Fibroblast of lung (primary cell): Measurements from ENCODE around the gene CD160. TPM values are rescaled to one million over a fixed set of nuclear protein-coding genes. Genes with fewer than 3 reads are reported as not detected.
"Not testable (repeated sequence)": the region's sequence is repeated elsewhere in the genome, so short reads cannot be mapped to it uniquely, and the experiment has no call there.

ENCODE experiments used
- DNase-seq, 2 donors: peaks; one replicate each; pipeline versions ENCODE4 v3.0.0 to v3.0.0-alpha.2; 2010; ENCODE audit warnings: low read depth in 2 of 2
- H2AFZ ChIP-seq: 2 replicates; pipeline ENCODE4 v1.5.1; 2012; ENCODE audit warnings: low read length, control low read depth, inconsistent platforms
- H3K27ac ChIP-seq: 2 replicates; pipeline ENCODE4 v1.5.1; 2011; ENCODE audit warnings: low read length, control low read depth; ENCODE audit not compliant: insufficient read depth
- H3K27me3 ChIP-seq: 2 replicates; pipeline ENCODE4 v1.5.1; 2011; ENCODE audit warnings: mild to moderate bottlenecking, low read length; ENCODE audit not compliant: control insufficient read depth, insufficient read depth
- H3K36me3 ChIP-seq: 2 replicates; pipeline ENCODE4 v1.5.1; 2011; ENCODE audit warnings: low read length; ENCODE audit not compliant: control insufficient read depth, insufficient read depth
- H3K4me1 ChIP-seq: 2 replicates; pipeline ENCODE4 v1.5.1; 2011; ENCODE audit warnings: low read length; ENCODE audit not compliant: control insufficient read depth, insufficient read depth; ENCODE audit errors: extremely low read depth
- H3K4me2 ChIP-seq: 2 replicates; pipeline ENCODE4 v1.5.1; 2011; ENCODE audit warnings: low read length, control low read depth; ENCODE audit not compliant: insufficient read depth; ENCODE audit errors: extremely low read depth
- H3K4me3 ChIP-seq, 4 experiments: fragments of 200-600 bp in 1 of 4; sonication (generic) in 1 of 4; replicated peaks in 1 of 4; 2 replicates each; pipeline ENCODE4 v1.5.1; 2011 to 2016; ENCODE audit warnings: low read length in 4 of 4, low read depth in 3 of 4, mild to moderate bottlenecking in 3 of 4, control low read depth in 2 of 4, inconsistent platforms in 1 of 4, mixed read lengths in 1 of 4; ENCODE audit not compliant: insufficient read depth in 1 of 4; ENCODE audit errors: control extremely low read depth in 1 of 4
- H3K79me2 ChIP-seq: 2 replicates; pipeline ENCODE4 v1.5.1; 2012; ENCODE audit warnings: mild to moderate bottlenecking, low read length, inconsistent platforms; ENCODE audit not compliant: control insufficient read depth, insufficient read depth
- H3K9ac ChIP-seq: 2 replicates; pipeline ENCODE4 v1.5.1; 2011; ENCODE audit warnings: mild to moderate bottlenecking, low read length, control low read depth; ENCODE audit not compliant: insufficient read depth
- H3K9me3 ChIP-seq: 2 replicates; pipeline ENCODE4 v1.5.1; 2012; ENCODE audit warnings: low read depth, low read length; ENCODE audit not compliant: control insufficient read depth, insufficient read depth
- H4K20me1 ChIP-seq: 2 replicates; pipeline ENCODE4 v1.5.1; 2011; ENCODE audit warnings: low read length; ENCODE audit not compliant: control insufficient read depth, insufficient read depth; ENCODE audit errors: extremely low read depth
- EZH2 ChIP-seq: IDR thresholded peaks from 2 replicates; pipeline ENCODE4 v1.5.1; 2012; ENCODE audit warnings: low read length, control low read depth, mild to moderate bottlenecking; ENCODE audit errors: missing control alignments
- polyA plus RNA-seq, 2 donors: library from polyadenylated mRNA; depleted of rRNA in 1 of 2; stranded (reverse) in 1 of 2; unstranded in 1 of 2; fragments of >200 nt; gene quantifications; 2 replicates each; pipeline ENCODE4 v1.2.1, GENCODE V29; 2011 to 2012; ENCODE audit warnings: missing spikeins in 1 of 2
- total RNA-seq: library from RNA; depleted of rRNA; stranded (reverse); fragments of >200 nt; gene quantifications from 2 replicates; pipeline ENCODE4 v1.2.1, GENCODE V29; 2014
- TF ChIP-seq, protein P1 (sequence below), 2 donors: IDR thresholded peaks in 1 of 2; conservative IDR thresholded peaks in 1 of 2; 1 replicate in 1 of 2; 2 replicates in 1 of 2; pipeline ENCODE4 v1.5.1; 2011 to 2012; ENCODE audit warnings: low read length in 2 of 2, control low read depth in 1 of 2, inconsistent platforms in 1 of 2, low read depth in 1 of 2, mild to moderate bottlenecking in 1 of 2

The CD160 gene
- total and polyA plus RNA-seq, 2 donors (not counting 1 experiment from before 2014, with no cell fraction given) = not detected

DNA sequence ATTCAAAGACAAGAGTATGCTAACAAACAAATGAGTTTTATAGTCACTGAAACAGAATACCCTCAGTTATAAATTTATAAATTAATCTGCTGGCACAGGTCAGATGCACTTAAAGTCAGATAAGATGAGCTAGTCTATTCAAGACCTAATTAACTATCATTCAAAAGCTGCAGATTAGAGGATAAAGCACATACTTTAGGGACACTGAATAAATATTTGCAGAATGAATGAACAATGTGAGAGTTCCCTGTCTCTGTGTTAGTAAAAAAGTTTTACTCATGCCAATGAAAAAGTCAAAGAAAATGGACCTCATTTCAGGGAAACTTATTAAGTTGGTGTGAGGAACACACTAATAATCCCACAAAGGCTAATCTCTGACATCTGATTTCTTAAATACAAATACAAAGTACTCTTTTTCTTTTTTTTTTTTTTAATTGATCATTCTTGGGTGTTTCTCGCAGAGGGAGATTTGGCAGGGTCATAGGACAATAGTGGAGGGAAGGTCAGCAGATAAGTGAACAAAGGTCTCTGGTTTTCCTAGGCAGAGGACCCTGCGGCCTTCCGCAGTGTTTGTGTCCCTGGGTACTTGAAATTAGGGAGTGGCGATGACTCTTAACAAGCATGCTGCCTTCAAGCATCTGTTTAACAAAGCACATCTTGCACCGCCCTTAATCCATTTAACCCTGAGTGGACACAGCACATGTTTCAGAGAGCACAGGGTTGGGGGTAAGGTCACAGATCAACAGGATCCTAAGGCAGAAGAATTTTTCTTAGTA is 46.5 kb downstream of the CD160 start:
- not testable (repeated sequence) for H3K9me3 ChIP-seq, H3K4me3 ChIP-seq, H3K27me3 ChIP-seq, H3K27ac ChIP-seq, H3K4me1 ChIP-seq, H3K9ac ChIP-seq, H3K79me2 ChIP-seq, H4K20me1 ChIP-seq, H3K36me3 ChIP-seq, DNase-seq, H3K4me2 ChIP-seq, H2AFZ ChIP-seq

DNA sequence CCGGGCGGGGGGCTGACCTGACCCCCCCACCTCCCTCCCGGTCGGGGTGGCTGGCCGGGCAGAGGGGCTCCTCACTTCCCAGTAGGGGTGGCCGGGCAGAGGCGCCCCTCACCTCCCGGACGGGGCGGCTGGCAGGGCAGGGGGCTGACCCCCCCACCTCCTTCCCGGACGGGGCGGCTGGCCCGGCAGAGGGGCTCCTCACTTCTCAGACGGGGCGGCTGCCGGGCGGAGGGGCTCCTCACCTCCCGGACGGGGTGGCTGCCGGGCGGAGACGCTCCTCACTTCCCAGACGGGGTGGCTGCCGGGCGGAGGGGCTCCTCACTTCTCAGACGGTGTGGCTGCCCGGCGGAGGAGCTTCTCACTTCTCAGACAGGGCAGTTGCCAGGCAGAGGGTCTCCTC is 47.6 kb downstream of the CD160 start:
- not testable (repeated sequence) for H3K36me3 ChIP-seq, H3K9me3 ChIP-seq, H3K4me2 ChIP-seq, H3K4me3 ChIP-seq, H4K20me1 ChIP-seq, H3K4me1 ChIP-seq, H3K27ac ChIP-seq, H3K9ac ChIP-seq, H2AFZ ChIP-seq, DNase-seq, H3K27me3 ChIP-seq, H3K79me2 ChIP-seq

DNA sequence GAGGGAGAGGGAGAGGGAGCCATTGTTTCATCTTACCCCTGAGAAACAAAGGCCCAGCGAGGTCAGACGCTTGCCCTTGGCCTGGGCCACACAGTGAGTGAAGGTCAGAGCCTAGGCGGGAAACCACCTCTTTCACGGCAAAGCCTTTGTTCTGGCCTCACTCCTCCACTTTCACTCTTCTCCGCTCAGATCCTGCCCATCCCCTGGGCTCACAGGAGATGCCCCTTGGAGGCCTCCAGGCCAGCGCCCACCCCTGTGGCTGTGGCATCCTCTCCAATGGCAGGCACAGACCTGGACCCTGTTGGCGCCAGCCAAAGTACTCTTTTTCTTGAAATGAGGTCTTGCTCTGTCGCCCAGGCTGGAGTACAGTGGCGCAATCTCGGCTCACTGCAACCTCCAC is 48.7 kb downstream of the CD160 start:
- not testable (repeated sequence) for H3K27ac ChIP-seq, H3K4me3 ChIP-seq, H3K79me2 ChIP-seq, H2AFZ ChIP-seq, H3K9ac ChIP-seq, H3K4me2 ChIP-seq, H3K27me3 ChIP-seq, DNase-seq, H3K9me3 ChIP-seq, H4K20me1 ChIP-seq, H3K4me1 ChIP-seq, H3K36me3 ChIP-seq

DNA sequence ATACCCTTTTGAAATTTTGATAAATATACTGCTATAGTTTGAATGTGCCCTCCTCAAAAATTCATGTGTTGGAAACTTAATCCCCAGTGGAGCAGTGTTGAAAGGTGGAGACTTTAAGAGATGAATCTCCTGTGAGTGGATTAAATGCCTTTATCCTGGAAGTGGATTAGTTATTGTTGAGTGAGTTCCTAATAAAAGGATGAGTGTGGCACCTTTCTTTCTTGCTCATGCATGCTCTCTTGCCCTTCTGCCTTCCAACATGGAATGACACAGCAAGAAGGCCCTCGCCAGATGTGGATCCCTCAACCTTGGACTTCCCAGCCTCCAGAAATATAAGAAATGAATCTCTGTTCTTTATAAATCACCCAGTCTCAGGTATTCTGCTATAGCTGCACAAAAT is 51.8 kb downstream of the CD160 start:
- TF ChIP-seq EZH2 = no peak
- TF ChIP-seq, protein P1, sequence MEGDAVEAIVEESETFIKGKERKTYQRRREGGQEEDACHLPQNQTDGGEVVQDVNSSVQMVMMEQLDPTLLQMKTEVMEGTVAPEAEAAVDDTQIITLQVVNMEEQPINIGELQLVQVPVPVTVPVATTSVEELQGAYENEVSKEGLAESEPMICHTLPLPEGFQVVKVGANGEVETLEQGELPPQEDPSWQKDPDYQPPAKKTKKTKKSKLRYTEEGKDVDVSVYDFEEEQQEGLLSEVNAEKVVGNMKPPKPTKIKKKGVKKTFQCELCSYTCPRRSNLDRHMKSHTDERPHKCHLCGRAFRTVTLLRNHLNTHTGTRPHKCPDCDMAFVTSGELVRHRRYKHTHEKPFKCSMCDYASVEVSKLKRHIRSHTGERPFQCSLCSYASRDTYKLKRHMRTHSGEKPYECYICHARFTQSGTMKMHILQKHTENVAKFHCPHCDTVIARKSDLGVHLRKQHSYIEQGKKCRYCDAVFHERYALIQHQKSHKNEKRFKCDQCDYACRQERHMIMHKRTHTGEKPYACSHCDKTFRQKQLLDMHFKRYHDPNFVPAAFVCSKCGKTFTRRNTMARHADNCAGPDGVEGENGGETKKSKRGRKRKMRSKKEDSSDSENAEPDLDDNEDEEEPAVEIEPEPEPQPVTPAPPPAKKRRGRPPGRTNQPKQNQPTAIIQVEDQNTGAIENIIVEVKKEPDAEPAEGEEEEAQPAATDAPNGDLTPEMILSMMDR (conservative IDR thresholded peaks at IDR 0.05 in 1 of 2, IDR thresholded peaks at IDR 0.05 in 1 of 2; ENCODE audit: low read depth in 1 of 2, low read length in 2 of 2) = no peak

More for the DNA sequence above, 51.8 kb downstream of the CD160 start:
- Histone ChIP-seq H4K20me1 (no peaks in the 10 kb centered on the region), H3K9ac (no peak overlapping the region), H3K4me1 (no peaks in the 10 kb centered on the region), H3K36me3 (no peaks in the 10 kb centered on the region), H3K4me2 (no peak overlapping the region), H3K79me2 (no peaks in the 10 kb centered on the region), H3K27ac (no peak overlapping the region), H3K27me3 (no peaks in the 10 kb centered on the region), H3K9me3 (no peaks in the 10 kb centered on the region), H2AFZ (no peak overlapping the region), H3K4me3 (no peak overlapping the region)
- DNase-seq = no peak
